Activated naive CD4-positive, alpha-beta T cell (primary cell): Measurements from ENCODE around the gene CELF5.
"Not testable (repeated sequence)": the region's sequence is repeated elsewhere in the genome, so short reads cannot be mapped to it uniquely, and the experiment has no call there.

Experiments used
- DNase-seq, 4 experiments: peaks; one replicate each; lab custom pipeline; 2025; lab: John Stamatoyannopoulos, UW

The CELF5 gene

DNA sequence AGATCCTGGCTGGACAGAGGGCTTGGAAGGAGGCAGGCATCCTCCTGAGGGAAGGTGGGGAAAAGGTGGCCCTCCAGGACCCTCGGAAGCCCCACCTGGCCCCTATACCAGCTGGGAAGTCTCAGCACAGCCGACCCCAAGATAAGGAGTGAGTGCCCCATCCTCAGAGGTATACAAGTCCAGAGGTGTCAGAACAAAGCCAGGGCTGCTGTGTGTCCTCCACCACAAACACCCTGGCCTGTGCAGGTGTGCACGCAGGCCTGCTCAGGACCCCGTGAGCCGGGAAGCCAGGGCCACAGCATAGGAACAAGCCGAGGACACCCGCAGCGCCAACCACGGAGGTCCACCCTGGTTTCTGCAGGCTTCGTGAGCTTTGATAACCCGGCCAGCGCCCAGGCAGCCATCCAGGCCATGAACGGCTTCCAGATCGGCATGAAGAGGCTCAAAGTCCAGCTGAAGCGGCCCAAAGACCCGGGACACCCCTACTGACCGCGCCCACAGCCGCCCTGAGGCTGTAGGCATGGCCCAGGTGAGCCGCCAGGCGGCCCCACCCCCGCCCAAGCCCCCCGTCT is 68.6 kb downstream of the CELF5 start:
- DNase-seq = no peak

DNA sequence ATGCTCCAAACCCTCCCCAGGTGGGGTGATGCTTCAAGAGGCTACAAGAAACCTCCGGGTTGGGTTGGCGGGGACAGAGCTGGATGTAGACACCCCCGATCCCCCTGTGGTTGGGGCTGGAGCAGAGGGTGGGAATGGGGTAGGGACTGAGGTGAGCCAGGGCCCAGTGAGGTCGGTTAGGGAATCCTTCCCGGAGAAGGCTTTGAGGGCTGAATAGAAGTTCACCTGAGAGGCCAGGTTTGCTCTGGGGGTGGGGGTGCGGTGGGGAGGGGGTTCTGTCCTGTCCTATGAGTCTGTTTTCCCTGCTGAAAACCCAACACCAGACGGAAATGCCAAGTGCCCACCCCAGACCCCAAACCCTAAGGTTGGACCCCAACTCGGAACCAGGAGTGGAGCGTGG is 69.1 kb downstream of the CELF5 start:
- DNase-seq = no peak

DNA sequence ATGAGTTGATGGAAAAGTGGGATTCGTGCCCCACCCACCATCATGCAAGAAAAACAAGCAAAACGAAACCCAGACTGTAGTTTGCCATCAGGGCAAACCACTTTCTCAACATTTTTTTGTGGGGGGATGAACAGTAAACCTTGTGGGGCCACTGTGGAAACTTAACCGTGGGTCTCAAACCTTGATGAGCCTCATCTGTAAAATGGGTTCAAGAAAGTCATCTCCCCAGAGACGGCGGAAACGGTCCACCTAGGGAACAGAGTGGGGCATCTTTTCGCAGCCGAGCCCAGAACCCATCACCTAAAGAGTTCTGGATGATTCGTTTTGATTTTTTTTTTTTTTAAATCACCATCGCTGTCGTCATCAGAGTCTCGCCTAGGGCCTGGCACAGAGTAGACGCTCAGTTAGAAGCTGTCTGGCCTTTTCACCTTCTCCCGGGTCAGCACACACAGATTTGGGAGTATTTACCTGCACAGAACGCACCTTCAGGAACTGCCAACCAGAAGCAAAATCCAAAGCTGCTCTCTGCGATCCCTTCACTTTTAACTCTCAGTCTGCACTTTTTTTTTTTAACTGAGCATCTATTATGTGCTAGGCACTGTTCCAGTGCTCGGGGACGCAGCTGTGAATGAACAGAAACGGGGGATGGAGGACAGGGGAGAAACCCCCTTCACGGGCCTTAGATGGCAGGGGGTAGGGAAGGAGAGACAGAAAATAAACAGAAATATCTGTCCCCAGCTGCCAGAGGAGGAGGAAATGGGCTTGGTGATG is 69.8 kb downstream of the CELF5 start:
- DNase-seq = no peak

DNA sequence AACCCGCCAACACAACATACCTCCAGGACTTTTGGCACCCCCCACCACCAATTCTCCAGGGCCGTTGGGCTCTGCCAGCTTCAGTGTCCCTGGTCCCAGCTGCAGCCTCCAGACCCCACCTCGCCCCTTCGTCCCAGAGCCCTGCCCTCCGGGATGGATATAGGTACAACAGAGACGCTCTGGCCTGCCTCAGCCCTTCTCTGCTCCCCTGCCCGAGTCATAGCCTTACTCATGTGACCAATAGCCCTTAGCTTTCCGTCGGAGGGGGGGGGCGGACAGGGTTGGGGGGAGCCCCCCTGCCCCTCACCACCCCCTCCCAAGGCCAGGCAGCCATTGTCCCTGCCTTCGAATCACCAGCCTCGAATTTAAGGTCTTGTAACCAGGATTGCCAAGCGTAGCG is 71.1 kb downstream of the CELF5 start:
- DNase-seq = no peak

DNA sequence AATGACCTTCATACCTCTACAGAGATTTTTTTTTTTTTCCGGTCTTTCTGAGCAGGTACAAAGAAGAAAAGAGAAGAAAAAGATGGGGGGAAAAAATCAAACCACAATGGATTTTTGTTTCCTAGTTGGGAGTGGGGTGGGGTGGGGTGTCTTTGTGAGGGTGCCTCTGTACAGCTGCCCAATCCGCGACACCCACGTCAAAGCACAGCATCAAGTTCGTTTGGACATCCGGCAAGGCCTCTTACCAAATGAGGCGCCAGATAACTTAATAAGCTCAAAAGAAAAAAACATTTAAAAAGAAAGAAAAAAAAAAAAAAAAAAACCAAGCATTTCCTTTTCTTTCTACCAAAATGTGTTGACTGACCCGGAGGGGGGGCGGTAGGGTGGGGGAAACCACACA is 71.6 kb downstream of the CELF5 start:
- DNase-seq = no peak

DNA sequence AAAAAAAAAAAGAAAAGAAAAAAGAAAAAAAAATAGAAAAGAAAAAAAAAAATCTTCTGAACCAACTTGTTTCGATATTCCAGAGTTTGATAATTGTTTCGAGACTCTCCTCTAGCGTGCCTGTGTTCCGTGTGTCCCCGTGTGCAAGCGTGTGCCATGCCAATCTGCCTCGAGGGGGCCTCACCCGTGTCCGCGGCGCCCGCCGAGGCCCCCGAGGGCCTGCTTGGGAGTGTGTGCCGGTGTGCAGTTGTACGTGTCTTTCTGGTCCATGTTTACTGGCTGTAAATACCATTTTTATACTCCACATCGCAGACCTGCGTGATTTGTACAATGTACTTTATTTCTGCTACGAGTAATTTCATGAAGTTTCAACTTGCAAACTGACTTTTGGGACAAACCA is 72.0 kb downstream of the CELF5 start:
- no peak for DNase-seq

DNA sequence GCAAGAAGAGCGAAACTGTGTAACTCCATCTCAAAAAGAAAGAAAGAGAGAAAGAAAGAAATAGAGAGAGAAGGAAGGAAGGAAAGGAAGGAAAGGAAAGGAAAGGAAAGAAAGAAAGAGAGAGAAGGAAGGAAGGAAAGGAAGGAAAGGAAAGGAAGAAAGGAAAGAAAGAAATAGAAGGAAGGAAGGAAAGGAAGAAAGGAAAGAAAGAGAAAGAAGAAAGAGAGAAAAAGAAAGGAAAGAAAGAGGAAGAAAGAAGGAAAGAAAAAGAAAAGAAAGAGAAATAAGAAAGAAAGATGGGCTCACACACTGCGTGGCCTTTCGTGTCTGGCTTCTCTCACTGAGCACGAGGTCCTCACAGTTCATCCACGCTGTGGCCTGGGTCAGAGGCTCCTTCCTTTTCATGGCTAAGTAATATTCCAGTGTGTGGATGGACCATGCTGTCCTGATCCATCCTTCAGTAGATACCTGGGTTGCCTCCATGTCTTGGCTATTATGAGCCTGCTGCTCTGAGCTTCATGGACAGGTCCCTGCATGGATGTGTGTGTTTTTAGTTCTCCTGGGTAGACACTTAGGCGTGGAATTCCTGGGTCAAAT is 74.5 kb downstream of the CELF5 start:
- no peak for DNase-seq

DNA sequence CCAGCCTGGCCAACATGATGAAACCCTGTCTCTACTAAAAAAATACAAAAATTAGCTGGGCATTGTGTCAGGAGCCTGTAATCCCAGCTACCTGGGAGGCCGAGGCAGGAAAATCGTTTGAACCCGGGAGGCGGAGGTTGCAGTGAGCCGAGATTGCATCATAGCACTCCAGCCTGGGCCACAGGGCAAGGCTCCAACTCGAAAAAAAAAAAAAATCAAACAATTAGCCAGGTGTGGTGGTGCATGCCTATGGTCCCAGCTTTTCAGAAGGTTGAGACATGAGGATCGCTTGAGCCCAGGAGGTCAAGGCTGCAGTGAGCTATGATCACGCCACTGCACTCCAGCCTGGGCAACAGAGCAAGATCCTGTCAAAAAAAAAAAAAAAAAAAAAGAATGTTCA is 76.1 kb downstream of the CELF5 start:
- not testable (repeated sequence) for DNase-seq

DNA sequence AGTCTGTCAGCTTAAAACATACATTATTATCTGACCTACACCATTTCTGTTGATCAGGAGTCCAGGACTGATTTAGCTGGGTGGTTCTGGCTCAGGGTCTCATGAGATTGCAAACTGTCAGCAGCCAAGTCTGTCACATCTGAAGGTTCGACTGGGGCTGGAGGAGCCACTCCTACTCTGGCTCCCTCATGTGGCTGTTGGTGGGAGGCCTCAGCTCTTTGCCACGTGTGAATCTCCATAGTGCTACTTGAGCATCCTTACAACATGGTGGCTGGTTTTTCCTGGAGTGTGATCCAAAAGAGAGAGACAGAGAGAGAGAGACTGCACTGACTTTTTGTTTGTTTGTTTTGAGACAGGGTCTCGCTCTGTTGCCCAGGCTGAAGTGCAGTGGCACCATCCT is 78.3 kb downstream of the CELF5 start:
- no peak for DNase-seq

DNA sequence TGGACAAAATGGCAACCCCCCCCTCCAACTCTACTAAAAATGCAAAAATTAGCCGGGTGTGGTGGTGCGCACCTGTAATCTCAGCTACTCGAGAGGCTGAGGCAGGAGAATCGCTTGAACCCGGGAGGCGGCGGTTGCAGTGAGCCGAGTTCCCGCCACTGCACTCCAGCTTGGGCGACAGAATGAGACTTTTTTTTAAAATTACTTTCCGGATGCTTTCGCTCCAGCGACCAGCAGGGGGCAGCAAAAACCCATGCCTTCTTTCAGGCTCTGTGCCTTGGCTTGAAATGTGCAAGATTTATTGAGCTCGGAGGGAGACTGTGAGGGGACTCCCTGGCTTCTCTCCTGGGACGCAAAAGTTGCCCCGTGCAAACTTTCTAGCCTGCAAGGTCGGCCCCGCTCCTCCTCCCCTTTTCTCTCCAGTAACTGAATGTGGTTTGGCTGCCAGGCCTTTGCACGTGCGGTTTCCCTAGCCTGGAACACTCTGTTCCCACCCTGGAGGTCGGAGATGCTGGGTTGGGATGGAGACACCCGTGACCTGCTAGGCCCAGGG is 80.5 kb downstream of the CELF5 start:
- peak; percentile 47 to 76 (median 73) for DNase-seq

DNA sequence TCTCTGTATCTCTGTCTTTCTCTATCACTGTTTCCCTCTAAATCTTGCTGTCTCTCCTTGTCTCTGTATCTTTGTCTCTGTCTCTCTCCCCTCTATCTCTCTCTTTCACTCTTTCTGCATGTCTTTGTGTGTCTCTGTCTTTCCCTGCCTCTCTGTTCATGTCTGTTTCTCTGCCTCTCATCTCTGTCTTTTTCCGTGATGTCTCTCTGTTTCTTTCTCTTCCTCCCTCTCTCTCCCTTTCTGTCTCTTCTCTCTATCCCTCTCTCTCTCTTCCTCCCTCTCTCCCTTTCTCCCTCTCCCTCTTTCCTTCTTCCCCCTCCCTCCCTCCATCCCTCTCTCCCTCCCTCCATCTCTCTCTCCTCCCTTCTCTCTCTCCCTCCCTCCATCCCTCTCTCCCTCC is 85.3 kb downstream of the CELF5 start:
- DNase-seq = no peak

DNA sequence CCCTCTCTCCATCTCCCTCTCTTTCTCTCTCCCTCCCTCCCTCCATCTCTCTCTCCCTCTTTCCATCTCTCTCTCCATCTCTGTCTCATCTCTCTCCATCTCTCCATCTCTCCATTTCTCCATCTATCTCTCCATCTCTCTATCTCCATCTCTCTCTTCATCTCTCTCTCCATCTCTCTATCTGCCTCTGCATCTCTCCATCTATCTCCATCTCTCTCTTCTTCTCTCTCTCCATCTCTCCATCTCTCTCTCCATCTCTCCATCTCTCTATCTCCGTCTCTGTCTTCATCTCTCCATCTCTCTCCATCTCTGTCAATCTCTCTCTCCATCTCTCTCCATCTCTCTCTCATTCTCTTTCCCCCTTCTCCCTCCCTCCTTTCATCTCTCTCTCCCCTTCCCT is 85.8 kb downstream of the CELF5 start:
- DNase-seq = no peak

DNA sequence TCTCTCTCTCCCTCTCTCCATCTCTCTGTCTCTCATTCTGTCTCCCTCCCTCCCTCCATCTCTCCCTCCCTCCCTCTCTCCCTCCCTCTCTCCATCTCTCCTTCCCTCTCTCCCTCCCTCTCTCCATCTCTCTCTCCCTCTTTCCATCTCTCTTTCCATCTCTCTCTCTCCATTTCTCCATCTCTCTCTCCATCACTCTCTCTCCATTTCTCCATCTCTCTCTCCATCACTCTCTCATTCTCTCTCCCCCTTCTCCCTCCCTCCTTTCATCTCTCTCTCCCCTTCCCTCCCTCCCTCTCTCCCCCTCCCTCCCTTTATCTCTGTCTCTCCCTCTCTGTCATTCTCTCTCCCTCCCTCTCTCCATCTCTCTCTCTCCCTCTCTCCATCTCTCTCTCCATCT is 86.2 kb downstream of the CELF5 start:
- no peak for DNase-seq

DNA sequence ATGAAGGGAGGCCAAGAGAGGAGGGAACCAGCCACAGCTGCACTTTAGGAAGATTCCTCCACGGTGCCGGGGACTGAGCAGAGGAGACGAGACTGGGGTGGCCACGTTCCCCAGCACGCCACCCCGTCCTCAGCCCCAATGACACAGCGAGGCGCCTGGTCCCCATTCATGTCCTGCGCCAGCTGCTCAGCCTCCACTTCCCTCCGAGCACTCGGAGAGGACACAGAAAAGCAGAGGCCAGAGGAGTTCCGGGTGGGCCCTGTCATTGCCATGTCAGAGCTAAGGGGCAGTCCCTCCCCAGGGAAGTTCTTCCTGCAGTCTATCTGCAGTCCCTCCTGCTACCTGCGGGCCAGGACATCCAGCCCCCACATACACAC is 88.7 kb downstream of the CELF5 start:
- no peak for DNase-seq

DNA sequence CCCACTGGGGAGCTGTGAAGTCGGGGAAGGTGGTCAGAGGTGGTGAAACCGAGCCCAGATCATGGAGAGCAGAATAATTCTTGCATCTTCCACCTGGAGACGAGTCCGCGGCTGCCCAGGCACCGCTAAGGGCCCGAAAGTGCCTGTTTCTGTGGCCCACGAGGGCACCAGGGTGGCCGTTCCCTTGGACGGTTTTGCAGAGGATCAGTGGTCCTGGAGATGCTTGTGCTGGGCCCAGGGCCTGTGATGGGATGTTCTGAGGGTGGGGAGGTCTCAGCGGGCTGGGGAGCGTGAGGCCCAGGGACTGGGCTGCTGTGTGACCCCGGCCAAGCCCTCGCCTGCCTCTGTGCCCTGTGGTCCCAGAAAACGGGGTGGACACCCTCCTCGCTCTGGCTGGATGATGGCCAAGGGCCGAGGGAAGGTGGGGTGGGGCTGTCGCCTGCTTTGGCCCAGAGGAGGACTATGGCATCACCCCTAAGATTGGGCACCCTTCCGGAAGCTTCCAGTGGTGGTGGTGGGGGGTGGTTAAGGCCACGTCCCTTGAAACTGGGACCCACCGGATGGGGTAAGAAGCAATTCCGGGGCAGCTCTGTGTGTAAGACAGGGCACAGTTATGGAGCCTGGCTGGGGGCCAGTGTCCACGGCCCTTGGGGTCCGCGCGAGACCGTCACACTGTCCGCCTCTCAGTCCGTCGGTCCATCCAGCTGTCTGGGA is 90.7 kb downstream of the CELF5 start:
- no peak for DNase-seq

DNA sequence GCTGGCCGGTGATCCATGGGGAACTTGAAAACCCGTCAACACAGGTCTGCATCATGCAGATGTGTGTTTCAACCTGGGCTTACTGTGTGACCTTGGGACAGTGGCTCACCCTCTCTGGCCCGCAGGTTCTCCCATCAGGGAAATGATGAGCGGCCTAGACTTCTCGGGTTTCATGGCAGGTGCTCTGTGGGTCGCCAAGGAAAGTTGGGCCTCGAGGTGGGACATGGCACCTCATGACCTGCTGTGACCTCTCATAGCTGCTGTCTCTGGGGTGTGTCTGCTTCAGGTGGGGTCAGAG is 91.2 kb downstream of the CELF5 start:
- DNase-seq = no peak

DNA sequence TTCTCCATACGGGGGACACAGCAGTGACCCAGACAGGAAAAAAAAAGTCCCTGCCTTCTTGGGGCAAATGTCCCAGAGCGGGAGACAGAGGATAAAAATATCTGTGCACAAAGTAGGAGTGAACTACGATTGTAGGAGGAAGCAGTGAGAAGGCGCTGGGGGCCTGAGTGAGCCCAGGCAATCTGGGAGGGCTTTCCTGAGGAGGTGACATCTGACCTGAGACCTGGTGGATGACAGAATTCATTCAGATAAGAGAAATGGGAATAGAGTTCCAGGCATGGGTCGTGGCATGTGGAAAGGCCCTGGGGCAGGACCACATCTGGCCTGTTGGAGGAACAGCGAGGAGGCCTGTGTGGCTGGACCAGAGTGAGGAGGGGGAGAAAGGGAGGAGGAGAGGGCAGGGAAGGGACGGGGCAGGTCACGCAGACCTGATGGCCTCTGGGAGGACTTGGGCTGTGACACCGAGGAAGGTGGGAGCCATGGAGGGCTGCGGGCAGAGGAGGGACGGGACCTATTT is 91.7 kb downstream of the CELF5 start:
- DNase-seq = no peak

DNA sequence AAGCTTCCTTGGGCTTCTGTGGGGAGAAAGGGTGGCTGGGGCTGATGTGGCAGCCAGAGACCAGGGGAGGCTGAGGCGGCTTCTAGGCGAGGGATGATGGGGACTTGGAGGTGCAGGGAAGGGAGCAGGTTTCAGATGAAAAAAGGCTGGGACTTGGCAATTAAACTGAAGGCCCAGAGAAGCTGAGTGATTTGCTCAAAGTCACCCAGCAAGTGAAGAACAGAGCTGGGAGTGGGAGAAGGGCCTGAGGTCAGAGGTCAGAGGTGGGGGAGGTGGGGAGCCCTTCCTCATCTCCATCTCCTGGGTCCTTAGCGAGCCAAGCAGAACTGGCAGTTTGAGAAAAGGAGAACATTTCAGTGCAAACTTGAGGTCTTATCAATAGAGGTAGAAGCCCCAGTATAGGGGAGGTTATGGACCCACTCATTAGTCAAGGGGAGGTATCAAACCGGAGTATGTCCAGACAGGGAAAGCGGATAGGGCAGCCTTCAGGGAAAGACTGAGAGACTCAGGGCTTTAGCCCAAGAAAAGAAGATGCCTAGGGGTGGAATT is 92.3 kb downstream of the CELF5 start:
- no peak for DNase-seq

DNA sequence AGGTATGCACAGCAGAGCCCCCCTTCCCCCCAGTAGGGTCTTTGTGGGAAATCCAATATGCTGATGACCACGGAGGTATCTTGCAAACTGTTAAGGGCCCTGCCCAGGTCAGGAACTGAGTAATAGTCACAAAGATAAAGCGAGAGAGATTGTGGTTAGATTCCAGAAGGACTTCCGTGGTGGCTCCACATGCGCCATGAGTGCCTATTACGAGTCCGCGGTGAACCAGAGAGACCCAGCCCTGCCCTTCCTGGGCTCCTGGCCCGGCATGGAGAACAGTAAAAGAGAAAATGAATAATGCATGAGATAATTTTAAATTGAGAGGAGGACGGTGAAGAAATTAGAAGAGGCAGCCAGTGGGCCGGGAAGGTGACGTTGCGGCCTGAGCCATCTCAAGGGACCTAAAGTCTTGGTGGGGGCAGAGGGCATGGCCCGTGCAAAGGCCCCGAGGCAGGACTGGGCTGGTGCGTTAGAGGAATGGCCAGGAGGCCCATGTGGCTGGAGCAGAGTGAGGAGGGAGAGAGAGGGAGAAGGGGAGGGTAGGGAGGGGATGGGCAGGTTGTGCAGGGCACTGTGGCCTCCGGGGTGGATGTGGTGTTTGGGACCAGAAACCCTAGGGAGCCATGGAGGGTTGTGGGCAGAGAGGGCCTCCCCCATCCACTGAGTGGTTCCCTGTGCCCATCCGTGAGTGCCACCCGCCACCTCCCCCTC is 95.3 kb downstream of the CELF5 start:
- no peak for DNase-seq

DNA sequence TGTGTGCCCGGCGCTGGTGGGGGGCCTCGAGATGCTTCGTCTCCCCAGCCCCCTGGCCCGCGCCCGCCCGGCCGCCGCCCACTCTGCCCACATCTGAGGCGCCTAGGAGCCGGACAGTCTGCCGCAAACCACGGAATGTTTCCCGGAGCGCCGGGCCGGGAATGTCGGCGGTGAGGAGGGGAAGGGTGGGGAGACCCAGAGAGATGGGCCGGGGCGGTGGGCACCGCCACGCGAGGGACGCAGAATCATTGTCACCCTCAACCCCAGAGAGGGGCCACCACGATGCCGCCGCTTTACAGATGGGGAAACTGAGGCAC is 95.9 kb downstream of the CELF5 start:
- no peak for DNase-seq

DNA sequence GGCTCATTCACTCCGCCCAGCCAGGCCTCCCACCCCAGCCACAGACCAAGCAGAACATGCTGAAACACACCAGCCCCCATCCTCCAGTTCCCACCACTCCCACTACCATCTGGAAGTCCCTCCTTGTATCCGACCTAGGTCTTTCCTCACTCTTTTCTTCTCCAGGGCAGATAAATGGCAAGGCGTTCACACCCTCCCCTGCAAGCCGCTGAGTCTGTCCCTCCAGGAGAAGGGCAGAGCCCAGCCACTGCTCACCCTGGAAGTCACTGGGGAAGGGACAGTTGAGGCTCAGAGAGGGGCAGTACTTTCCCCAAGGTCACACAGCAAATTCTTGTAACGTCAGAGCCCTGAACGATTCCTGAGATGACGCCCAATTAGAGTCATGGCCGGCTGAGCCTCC is 96.4 kb downstream of the CELF5 start:
- DNase-seq = no peak

DNA sequence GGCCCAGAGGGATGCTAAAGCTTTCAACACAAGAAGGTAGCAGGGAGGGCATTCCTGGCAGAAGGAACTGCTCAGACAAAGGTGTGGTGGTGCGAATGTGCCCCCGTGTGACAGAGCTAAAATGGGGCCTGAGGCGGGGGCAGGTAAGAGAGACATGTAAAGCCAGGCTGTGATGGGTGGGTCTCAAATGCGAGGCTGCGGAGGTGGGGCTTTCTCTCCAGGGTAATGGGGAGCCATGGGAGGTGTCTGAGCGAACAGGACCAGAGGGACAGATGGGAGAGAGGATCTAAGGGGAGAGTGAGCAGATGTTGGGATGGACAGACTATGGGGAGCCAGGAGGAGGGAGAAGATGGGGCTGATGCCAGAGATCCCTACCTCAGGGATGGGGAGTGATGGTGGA is 97.2 kb downstream of the CELF5 start:
- DNase-seq = no peak
